Activated CD8-positive, alpha-beta memory T cell treated with anti-CD3 and anti-CD28 coated beads for 24 hours (primary cell): ENCODE measurements around the gene MICAL2.
A peak's percentile ranks its signal among the peaks of the same experiment; 100 is the strongest.

Experiments
- DNase-seq: peaks from one replicate; pipeline ENCODE4 v3.0.0-alpha.2; 2020

Gene MICAL2

GRCh38 chr11:12157241-12157661, 46.9 kb downstream of the MICAL2 start:
- DNase-seq: no peak

- DNase-seq: no peak
Measured at GRCh38 chr11:12158909-12159308, 48.5 kb downstream of the MICAL2 start.

GRCh38 chr11:12159351-12160099, 49.1 kb downstream of the MICAL2 start:
- DNase-seq: no peak

- no peak for DNase-seq
Measured at GRCh38 chr11:12160231-12160630, 49.8 kb downstream of the MICAL2 start.

GRCh38 chr11:12160680-12161079, 50.3 kb downstream of the MICAL2 start:
- DNase-seq: no peak

- no peak for DNase-seq
Measured at GRCh38 chr11:12161137-12161536, 50.7 kb downstream of the MICAL2 start.

GRCh38 chr11:12161603-12162350, 51.4 kb downstream of the MICAL2 start:
- DNase-seq: no peak

GRCh38 chr11:12162652-12163051, 52.3 kb downstream of the MICAL2 start:
- DNase-seq: no peak

- no peak for DNase-seq
Measured at GRCh38 chr11:12163181-12163941, 53.0 kb downstream of the MICAL2 start.

- no peak for DNase-seq
Measured at GRCh38 chr11:12164061-12165014, 53.9 kb downstream of the MICAL2 start.

GRCh38 chr11:12165237-12165875, 55.0 kb downstream of the MICAL2 start:
- no peak for DNase-seq

- DNase-seq: peak; percentile 5
Measured at GRCh38 chr11:12166299-12167060, 56.1 kb downstream of the MICAL2 start.

- DNase-seq: peak; percentile 53
Measured at GRCh38 chr11:12167061-12168000, 56.9 kb downstream of the MICAL2 start.

GRCh38 chr11:12168114-12168513, 57.7 kb downstream of the MICAL2 start:
- no peak for DNase-seq

- DNase-seq: no peak
Measured at GRCh38 chr11:12169822-12170221, 59.4 kb downstream of the MICAL2 start.

GRCh38 chr11:12170501-12170900, 60.1 kb downstream of the MICAL2 start:
- no peak for DNase-seq

- no peak for DNase-seq
Measured at GRCh38 chr11:12170984-12171383, 60.6 kb downstream of the MICAL2 start.

GRCh38 chr11:12171921-12172320, 61.5 kb downstream of the MICAL2 start:
- peak; percentile 41 for DNase-seq

- peak; percentile 42 for DNase-seq
Measured at GRCh38 chr11:12172493-12173013, 62.2 kb downstream of the MICAL2 start.

GRCh38 chr11:12173111-12173510, 62.7 kb downstream of the MICAL2 start:
- no peak for DNase-seq
